H1 (cell line): ENCODE data around the gene TRAF1. TPM values are rescaled to one million over a fixed set of nuclear protein-coding genes. Genes with fewer than 3 reads are reported as not detected.

Source experiments
- BRCA1 ChIP-seq: IDR thresholded peaks from 2 replicates; pipeline ENCODE4 v1.6.1; 2012; ENCODE audit warnings: low read depth, low read length, improper control_type of control experiment
- CHD7 ChIP-seq: fragments of 300-600 bp; sonication (generic); IDR thresholded peaks from 2 replicates; pipeline ENCODE4 v1.7.1; 2012; ENCODE audit warnings: low read length, moderate library complexity, mild to moderate bottlenecking, inconsistent platforms; ENCODE audit not compliant: insufficient replicate concordance
- CTBP2 ChIP-seq: IDR thresholded peaks from 2 replicates; pipeline ENCODE4 v1.7.0; 2011; ENCODE audit warnings: borderline replicate concordance, mild to moderate bottlenecking, moderate library complexity, mixed read lengths, low read length; ENCODE audit not compliant: insufficient read depth, insufficient read length
- EGR1 ChIP-seq: IDR thresholded peaks from 2 replicates; pipeline ENCODE4 v1.6.1; 2011; ENCODE audit warnings: low read depth, low read length, borderline replicate concordance
- HDAC2 ChIP-seq, 2 experiments: fragments of 300-600 bp in 1 of 2; sonication (generic) in 1 of 2; IDR thresholded peaks; 2 replicates each; pipeline ENCODE4 v1.6.1; 2011 to 2012; ENCODE audit warnings: low read depth in 2 of 2, low read length in 2 of 2, mild to moderate bottlenecking in 2 of 2, moderate library complexity in 2 of 2, borderline replicate concordance in 1 of 2, inconsistent platforms in 1 of 2
- RFX5 ChIP-seq: IDR thresholded peaks from 2 replicates; pipeline ENCODE4 v1.6.1; 2011; ENCODE audit warnings: low read depth, low read length, improper control_type of control experiment, borderline replicate concordance
- RNF2 ChIP-seq: fragments of 200-900, 300-1000 bp; sonication (generic); IDR thresholded peaks from 2 replicates; pipeline ENCODE4 v1.7.1; 2016; ENCODE audit warnings: borderline replicate concordance, low read depth, mild to moderate bottlenecking, antibody characterized with exemption, low read length; ENCODE audit not compliant: poor library complexity, severe bottlenecking; ENCODE audit errors: missing control alignments
- SIRT6 ChIP-seq: IDR thresholded peaks from one replicate; pipeline ENCODE4 v1.7.1; 2012; ENCODE audit warnings: low read length, inconsistent platforms
- TBP ChIP-seq: IDR thresholded peaks from 2 replicates; pipeline ENCODE4 v1.6.1; 2011; ENCODE audit warnings: low read depth, low read length, improper control_type of control experiment
- TCF12 ChIP-seq: IDR thresholded peaks from 2 replicates; pipeline ENCODE4 v1.6.1; 2011; ENCODE audit warnings: low read depth, mild to moderate bottlenecking, low read length
- YY1 ChIP-seq: IDR thresholded peaks from 2 replicates; pipeline ENCODE4 v1.6.1; 2011; ENCODE audit warnings: low read depth, mild to moderate bottlenecking, low read length
- polyA plus RNA-seq, 7 experiments: library from polyadenylated mRNA; depleted of rRNA in 3 of 7; stranded (reverse) in 5 of 7; unstranded in 2 of 7; fragments of >200 nt in 5 of 7; fragments of 200-250 nt in 2 of 7; gene quantifications; 1 replicate in 5 of 7; 2 replicates in 1 of 7; 4 replicates in 1 of 7; pipeline versions ENCODE4 v1.2.1 to v1.2.3, GENCODE V29; 2011 to 2013; ENCODE audit warnings: missing spikeins in 2 of 7, mixed read lengths in 2 of 7
- total RNA-seq: library from RNA; stranded (reverse); fragmentation: NEBNext Ultra II Directional; extraction: Animal tissue kit (Norgen Biotek cat#: 25700); gene quantifications from 2 replicates; pipeline ENCODE4 v1.2.1, GENCODE V29; 2021

Gene TRAF1
- total and polyA plus RNA-seq, 2 of the 8 experiments (the other 6 are each of a cell fraction or from before 2014, with no cell fraction given), result 1.6 to 3.2 TPM

GRCh38 chr9:120873512-120873911 is 53.1 kb downstream of the TRAF1 start (continued):
- TF ChIP-seq CTBP2 (no peak), HDAC2 (IDR thresholded peaks at IDR 0.05; ENCODE audit: borderline replicate concordance in 1 of 2, low read depth in 2 of 2, low read length in 2 of 2) (no peak; a peak in 1 of 4 replicates), RFX5 (no peak), TCF12 (peak; percentile 95), CHD7 (no peak), BRCA1 (no peak), RNF2 (no peak), YY1 (no peak), EGR1 (no peak), SIRT6 (no peak), TBP (no peak)
